Measurements from ENCODE around the gene SFT2D2.

Gene SFT2D2

GRCh38 chr1:168266644-168267186 is 40.9 kb downstream of the SFT2D2 start:
- DNase-seq (ENCODE audit: low spot score) = no peak

DNA sequence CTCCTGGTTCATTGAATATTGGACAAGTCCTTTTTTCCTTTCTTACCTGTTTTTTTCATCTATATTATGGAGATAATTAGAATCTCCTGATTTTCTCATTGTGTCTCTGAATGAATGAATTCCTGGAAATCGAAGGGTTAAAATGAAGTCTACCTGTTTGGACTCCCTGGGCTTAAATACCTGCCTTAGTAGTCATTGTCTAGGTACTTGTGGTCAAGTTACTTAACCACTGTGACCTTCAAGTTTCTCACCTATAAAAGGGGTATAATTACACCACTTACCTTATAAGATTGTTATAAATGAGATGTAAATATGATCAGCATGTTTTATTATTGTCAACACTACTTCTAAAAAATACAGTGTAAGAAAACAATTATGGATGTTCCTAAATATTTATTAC is 45.8 kb downstream of the SFT2D2 start:
- no peak for DNase-seq (ENCODE audit: low spot score)

GRCh38 chr1:168273575-168273974 is 47.8 kb downstream of the SFT2D2 start:
- DNase-seq (ENCODE audit: low spot score) = no peak

DNA sequence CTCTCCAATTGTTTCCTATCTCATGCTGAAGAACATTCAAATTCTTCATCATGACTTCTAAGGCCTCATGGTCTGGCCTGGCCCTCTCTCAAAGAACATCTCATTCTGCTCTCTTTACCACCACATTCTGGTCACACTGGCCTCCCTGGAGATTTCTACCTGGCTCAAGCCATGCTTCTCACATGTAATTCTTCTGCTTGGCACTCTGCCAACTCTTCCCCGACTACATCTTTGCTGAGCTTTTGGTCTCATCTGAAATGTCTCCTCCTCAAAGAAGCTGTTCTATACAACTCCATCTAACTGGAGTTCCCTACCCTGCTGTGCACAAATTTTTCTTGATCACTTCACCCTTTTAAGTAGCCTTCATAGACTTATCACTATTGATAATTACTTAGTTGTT is 53.4 kb downstream of the SFT2D2 start:
- DNase-seq (ENCODE audit: low spot score) = no peak

DNA sequence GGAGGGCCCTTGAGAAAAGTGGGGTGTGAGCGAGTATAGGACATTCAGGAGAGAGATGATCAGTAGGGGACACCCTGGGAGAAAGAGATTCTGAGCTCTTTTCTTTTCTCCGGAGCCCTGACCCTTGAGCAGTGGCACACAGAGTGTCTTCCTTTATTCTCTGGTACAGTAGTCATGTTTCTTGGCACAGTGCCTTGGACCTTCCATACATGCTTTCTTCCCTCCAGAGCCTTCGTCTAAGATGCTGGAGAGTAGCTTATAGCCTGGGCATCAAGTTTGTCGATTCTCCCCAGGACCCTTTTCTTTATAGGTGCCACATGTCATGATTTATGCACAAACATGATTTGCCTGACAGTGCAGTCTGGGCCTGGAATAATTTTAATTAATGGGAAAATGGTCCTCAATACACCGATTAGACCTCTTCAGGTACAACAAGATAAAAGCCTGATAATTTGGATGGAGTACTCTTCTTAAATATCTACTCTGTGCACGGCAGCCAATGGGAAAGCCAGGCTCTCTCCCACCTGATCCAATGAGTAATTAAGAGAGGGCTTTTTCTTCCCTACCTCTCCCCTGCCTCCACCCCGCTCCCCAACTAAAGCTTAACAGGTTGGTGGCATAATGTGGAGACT is 54.6 kb downstream of the SFT2D2 start, which contains the start of gene TBX19:
TSS of gene TBX19 (plus strand) at position 582 of the 632 bp plus-strand sequence. CDS start 214 bp downstream, outside the sequence.
- DNase-seq (ENCODE audit: low spot score) = no peak

- no peak for DNase-seq (ENCODE audit: low spot score)
Measured at GRCh38 chr1:168281603-168282325, 56.0 kb downstream of the SFT2D2 start.

DNA sequence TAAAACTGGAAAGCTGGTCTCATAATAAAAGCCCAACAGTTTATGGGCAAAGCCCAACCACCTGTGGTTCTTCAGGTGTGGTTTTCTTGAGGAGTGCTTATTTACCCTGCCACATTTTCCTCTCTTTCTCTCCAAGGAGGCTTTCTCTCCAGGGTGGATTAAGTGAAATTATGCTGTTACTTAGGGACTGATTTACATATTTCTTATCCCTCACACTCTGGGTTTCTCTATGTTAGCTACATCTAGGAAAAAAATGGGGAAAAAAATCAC is 59.7 kb downstream of the SFT2D2 start:
- DNase-seq (ENCODE audit: low spot score) = no peak

DNA sequence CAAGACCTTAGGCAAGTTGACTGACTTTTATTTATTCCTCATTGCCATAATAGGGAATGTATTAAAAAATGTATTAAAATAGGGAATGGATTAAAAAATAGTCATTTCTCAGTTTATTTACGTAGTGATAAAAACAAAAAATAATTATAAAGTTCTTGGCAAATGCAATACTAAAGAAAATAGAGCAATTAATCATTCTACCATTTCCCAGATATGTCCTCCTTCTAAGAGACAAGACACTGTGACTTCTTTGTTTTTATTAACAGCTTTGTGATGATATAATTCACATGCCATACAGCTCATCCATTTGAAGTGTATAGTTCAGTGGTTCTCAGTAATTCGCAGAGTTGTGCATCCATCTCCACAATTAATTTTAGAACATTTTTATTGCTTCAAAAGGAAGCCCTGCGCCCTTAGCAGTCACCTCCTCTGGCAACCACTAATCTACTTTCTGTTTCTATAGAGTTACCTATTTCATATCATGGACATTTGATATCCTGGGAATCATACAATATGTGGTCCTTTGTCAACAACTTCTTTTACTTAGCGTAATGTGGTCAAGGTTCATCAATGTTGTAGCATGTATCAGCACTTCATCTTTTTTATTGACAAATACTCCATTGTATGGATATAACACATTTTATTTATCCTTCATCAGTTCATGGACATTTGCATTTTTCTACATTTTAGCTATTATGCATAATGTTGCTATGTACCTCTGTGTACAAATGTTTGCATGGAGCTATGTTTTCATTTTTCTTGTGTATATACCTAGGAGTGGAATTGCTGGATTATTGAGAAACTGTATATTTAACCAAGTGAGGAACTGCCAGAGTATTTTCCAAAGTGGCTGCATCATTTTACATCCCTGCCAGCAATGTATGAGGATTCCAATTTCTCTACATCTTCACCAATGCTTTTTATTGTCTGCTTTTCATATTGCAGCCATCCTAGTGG is 60.4 kb downstream of the SFT2D2 start:
- no peak for DNase-seq (ENCODE audit: low spot score)

DNA sequence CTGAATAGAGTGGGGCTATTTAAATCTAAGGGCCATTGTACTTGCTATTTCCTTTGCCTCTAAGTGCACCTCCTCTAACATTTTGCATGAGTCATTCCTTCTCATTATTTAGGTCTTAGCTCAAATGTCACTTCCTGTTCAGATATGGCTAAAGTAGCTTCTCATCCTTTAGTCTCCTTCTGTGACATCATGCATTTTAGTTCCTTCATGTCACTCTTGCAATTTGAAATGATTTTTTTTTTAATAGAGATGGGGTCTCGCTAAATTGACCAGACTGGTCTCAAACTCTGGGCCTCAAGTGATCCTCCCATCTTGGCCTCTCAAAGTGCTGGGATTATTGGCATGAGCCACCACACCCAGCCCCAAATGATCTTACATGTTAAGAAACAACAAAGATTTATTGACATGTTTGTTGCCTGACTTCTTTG is 61.4 kb downstream of the SFT2D2 start:
- no peak for DNase-seq (ENCODE audit: low spot score)

GRCh38 chr1:168288311-168289052 is 62.7 kb downstream of the SFT2D2 start:
- DNase-seq (ENCODE audit: low spot score) = no peak

GRCh38 chr1:168291222-168291837 is 65.5 kb downstream of the SFT2D2 start:
- no peak for DNase-seq (ENCODE audit: low spot score)

GRCh38 chr1:168293356-168293755 is 67.6 kb downstream of the SFT2D2 start:
- no peak for DNase-seq (ENCODE audit: low spot score)

DNA sequence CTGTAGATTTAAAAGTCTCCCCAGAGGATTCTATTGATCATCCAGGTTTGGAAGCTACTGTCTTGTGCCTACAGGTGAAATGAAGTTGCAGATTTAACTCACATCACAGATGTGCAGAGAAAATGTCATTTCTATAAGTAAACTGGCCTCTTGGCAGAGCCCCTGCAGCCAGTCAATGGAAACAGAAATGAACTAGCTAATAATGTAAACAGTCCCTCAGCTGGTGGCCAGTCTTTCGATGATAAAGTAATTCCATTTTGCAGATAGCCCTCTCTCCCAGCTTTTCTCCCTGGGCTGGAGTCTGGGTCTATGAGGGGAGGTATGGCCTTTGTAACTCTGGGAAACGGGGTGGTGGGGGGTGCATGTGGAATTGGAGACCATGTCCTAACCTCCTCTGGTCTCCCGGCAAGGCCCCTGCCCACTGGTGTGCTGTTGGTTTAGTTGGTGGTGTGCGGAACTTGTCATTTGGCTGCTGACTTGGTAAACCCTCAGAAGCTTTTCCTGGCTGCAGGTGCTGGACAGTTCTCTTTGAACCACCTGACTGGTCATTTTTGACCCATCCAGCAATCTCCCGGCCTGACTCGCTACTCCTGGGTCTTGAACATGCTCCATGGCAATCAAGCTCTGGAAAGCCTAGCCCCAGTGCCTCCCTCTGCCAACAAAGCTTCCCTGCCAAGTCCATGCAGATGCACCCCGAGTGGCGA is 69.8 kb downstream of the SFT2D2 start:
- DNase-seq (ENCODE audit: low spot score) = no peak

DNA sequence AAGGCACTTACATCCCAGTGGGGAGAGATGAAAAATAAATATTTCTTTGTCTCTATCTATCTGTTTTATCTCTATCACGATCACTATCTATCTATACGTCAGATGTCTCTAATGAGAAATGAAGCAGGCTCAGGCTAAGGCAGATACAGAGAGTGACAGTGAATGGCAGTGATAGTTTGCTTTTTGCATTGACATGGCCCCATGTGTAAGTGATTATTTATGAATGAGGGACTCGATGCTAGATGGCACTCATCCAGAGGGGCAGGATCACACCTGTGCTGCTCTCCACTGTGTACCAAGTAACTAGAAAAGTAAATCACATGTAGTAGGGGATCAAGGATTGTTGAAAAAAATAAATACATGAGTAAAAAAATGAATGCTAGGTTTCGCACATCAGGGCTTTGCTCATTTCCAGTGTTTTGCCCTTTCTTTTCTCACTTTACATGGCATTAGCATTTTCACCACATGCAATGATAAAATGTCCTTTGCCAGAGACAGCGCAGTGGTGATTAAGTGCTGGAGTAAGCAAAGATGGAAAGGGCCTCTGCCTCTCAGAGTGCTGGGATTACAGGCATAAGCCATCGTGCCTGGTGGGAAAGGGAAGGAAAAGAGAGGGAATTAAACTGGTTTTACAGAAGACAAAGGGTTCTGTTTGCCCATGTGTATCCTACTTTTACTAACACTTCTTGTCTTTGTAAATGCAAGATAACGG is 71.4 kb downstream of the SFT2D2 start:
- DNase-seq (ENCODE audit: low spot score) = no peak

DNA sequence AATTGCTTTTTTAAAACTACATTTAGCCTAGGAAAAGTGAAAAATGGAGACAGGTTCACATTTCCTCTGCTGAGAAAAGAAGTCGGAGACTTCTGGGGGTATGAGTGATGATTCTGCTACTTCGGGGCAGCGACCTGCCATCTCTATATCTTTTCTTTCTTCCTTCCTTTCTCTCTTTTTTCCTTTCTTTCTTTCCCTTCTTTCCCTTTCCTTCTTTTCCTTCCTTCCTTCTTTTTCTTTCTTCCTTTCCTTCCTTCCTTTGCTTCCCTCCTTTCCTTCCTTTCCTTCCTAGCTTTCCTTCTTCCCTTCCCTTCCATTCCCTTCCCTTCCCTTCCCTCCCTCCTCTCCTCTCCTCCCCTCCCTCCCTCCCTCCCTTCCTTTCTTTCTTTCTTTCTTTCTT is 72.6 kb downstream of the SFT2D2 start:
- no peak for DNase-seq (ENCODE audit: low spot score)

GRCh38 chr1:168300626-168301025 is 74.8 kb downstream of the SFT2D2 start:
- peak; percentile 12 for DNase-seq (ENCODE audit: low spot score)

- DNase-seq (ENCODE audit: low spot score) = peak; percentile 23
Measured at GRCh38 chr1:168301664-168302320, 76.0 kb downstream of the SFT2D2 start.
